ENCODE results near the gene MAPRE2.
A peak's percentile ranks its signal among the peaks of the same experiment; 100 is the strongest.

MAPRE2 gene

DNA sequence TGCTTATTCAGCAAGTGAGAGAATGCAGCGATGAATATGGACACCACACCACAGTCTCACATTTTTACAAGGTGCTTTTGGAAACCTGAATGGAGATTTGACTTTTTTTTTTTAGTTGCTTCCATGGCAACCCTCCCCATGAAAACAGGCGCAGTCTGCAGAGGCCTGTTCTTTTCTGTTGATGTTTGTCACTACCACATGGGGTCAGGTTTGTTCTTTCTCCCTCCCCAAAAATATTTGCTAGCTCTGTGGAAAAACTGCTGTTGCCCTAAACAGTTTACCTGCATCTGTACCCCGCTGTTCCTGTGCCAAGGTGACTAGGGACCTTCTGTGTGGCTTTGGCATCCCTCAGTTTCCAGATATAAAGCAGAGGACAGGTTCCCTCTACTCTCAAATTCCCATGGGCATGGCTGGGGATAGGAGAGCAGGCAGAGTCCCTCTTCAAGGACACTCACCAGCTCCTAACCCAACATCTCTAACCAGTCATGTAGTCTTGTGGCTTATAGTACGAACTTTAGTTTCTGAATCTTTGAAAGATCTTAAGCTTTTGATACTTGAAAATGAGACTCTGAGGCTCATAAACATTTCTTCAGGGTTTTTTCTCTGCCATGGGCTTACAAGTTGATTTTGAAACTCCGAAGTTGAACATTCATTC lies 14.7 kb upstream of the MAPRE2 start:
- Mint-ChIP-seq H3K36me3 (ENCODE audit: low read depth) (no peaks in the 10 kb centered on the region), H3K9me3 (no peaks in the 10 kb centered on the region), H3K4me1 (peaks cover 47% of the 10 kb centered on the region), H3K27me3 (no peaks in the 10 kb centered on the region), H3K27ac (peak overlapping the region; percentile 32), H3K4me3 (no peak overlapping the region)
- DNase-seq (no peak), ATAC-seq (peak; percentile 55)

DNA sequence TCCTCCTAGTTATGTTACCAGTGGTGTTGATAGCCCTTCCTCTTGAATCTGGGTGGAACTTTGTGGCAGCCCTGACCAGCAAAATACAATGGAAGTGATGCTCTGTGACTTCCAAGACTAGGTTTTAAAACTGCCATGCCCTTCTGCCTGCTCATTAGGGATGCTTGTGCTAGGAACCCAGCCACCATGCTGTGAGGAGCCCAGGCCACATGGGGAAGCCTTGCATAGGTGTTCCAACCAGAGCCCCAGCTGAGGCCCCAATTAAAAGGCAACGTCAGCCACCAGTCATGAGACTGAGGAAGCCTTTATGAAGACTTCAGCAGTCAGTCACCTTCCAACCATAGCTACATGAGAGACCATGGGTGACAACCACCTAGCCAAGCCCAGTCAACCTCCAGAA lies 14.0 kb upstream of the MAPRE2 start:
- Mint-ChIP-seq H3K27ac (peak overlapping the region; percentile 32), H3K9me3 (no peaks in the 10 kb centered on the region), H3K4me1 (peaks cover 53% of the 10 kb centered on the region), H3K36me3 (ENCODE audit: low read depth) (no peaks in the 10 kb centered on the region), H3K27me3 (no peaks in the 10 kb centered on the region), H3K4me3 (no peak overlapping the region)
- DNase-seq (no peak), ATAC-seq (peak; percentile 38)

GRCh38 chr18:35028536-35028935 lies 12.7 kb upstream of the MAPRE2 start:
- Mint-ChIP-seq H3K9me3 (no peaks in the 10 kb centered on the region), H3K4me1 (peaks cover 60% of the 10 kb centered on the region), H3K27ac (no peak overlapping the region), H3K36me3 (ENCODE audit: low read depth) (no peaks in the 10 kb centered on the region), H3K4me3 (no peak overlapping the region), H3K27me3 (no peaks in the 10 kb centered on the region)
- DNase-seq (no peak), ATAC-seq (no peak)

GRCh38 chr18:35029103-35029502 lies 12.1 kb upstream of the MAPRE2 start:
- peak overlapping the region; percentile 99 for H3K27ac Mint-ChIP-seq
- H3K27me3 Mint-ChIP-seq: no peaks in the 10 kb centered on the region
- no peaks in the 10 kb centered on the region for H3K36me3 Mint-ChIP-seq (ENCODE audit: low read depth)
- H3K9me3 Mint-ChIP-seq: no peaks in the 10 kb centered on the region
- H3K4me1 Mint-ChIP-seq: peaks cover 60% of the 10 kb centered on the region
- ATAC-seq: no peak
- H3K4me3 Mint-ChIP-seq: peak overlapping the region; percentile 80
- DNase-seq: no peak

DNA sequence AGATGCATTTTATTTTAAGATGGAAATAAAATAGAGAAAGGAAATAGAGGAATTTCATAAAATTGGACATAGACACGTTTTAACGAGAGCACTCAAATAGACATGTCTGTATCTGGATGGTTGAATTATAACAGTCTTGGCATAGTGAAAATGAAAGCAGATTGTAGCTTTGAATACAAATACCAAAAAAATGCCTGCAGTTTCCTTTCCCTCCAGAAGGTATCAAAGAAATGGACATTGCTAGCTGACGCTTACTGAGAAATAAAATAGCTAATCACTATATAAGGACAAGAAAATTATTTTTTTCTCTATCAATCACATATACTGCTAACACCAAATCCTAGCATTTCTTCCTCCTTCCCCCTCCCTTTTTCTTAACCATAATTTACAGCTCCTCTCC lies 11.4 kb upstream of the MAPRE2 start:
- peaks cover 60% of the 10 kb centered on the region for H3K4me1 Mint-ChIP-seq
- DNase-seq (no peak), ATAC-seq (peak; percentile 63)

DNA sequence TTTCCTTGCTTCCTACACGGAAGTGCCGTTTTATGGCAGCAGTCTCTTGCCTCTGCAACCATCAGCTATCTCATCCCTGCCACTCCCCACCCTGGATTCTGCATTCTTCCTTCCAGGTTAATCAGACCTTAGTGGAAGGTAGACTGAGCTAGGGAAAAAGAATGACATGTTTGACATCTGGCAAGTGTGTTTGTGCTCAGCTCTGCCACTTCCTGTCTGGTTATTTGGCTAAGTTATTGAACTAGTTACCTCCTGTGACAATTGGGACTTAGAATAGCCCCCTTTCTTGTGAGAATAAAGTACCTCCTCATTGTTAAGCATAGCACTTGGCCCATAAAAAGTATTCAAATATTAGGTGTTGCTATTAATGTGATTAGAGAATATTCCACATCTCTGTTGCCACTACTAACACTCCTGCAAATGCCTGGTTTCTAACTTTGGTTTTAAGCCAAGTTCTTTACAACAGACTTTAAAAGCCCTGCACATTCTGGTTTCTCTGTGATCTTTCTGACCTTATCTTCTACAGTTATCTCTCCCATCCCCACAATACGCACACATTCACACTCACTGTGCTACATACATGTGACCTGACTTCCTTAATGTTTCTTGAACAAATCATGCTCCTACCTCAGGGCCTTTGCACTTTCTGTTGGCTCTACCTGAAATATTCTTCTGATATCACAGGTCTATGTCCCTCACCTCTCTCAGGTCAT lies 10.8 kb upstream of the MAPRE2 start:
- no peak for ATAC-seq
- DNase-seq: no peak
- Mint-ChIP-seq H3K27me3 (no peaks in the 10 kb centered on the region), H3K9me3 (no peaks in the 10 kb centered on the region), H3K36me3 (ENCODE audit: low read depth) (no peaks in the 10 kb centered on the region), H3K4me3 (peak overlapping the region; percentile 80), H3K4me1 (peaks cover 60% of the 10 kb centered on the region), H3K27ac (peak overlapping the region; percentile 99)

More for the DNA sequence above, 11.4 kb upstream of the MAPRE2 start:
- Mint-ChIP-seq H3K27ac (peak overlapping the region; percentile 99), H3K27me3 (no peaks in the 10 kb centered on the region), H3K36me3 (ENCODE audit: low read depth) (no peaks in the 10 kb centered on the region), H3K4me3 (peak overlapping the region; percentile 80), H3K9me3 (no peaks in the 10 kb centered on the region)

DNA sequence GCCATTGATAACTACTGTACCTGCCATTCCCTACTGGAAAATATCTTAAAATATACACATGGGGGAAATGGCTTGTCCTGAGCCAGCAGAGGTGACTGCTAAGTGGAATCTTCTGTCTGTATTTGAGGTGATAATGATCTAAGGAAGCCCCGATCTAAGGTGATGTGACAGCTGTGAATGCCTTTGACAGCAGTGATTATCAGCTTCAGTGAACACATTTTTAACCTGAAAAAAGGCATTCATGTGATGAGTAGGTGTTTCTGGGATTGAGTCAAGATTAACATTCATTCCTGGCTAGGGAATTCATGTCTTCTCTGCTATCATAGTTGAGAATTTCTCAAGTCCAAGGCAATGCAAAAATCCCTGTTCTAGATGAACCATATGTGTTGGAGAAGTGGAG lies 9.1 kb upstream of the MAPRE2 start:
- DNase-seq: no peak
- Mint-ChIP-seq H3K9me3 (no peaks in the 10 kb centered on the region), H3K4me3 (no peak overlapping the region), H3K27ac (no peak overlapping the region), H3K36me3 (ENCODE audit: low read depth) (no peaks in the 10 kb centered on the region), H3K27me3 (no peaks in the 10 kb centered on the region), H3K4me1 (peaks cover 53% of the 10 kb centered on the region)
- ATAC-seq: no peak

DNA sequence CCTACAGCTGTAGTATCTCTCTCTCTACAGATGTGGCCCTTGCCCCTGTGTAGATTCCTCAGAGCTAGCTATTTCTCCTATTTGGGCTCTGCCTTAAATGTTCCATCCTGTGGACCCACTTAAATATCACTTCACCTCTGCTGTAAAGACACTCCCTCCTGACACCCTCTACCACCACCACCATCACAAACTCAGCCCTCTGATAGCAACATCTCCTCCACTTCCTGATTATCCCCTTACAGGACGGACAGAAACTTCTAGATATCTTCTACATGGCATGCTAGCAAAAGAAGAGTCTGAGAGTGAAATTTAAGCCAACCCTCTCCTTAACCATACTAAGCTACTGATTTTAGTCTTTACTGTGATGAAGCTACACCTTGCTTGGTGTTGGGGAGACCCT lies 3.2 kb upstream of the MAPRE2 start:
- no peak overlapping the region for H3K4me3 Mint-ChIP-seq
- peaks cover 4% of the 10 kb centered on the region for H3K36me3 Mint-ChIP-seq (ENCODE audit: low read depth)
- ATAC-seq (no peak), DNase-seq (no peak)
- H3K27ac Mint-ChIP-seq: no peak overlapping the region
- H3K27me3 Mint-ChIP-seq: no peaks in the 10 kb centered on the region
- H3K9me3 Mint-ChIP-seq: no peaks in the 10 kb centered on the region
- peaks cover 42% of the 10 kb centered on the region for H3K4me1 Mint-ChIP-seq

DNA sequence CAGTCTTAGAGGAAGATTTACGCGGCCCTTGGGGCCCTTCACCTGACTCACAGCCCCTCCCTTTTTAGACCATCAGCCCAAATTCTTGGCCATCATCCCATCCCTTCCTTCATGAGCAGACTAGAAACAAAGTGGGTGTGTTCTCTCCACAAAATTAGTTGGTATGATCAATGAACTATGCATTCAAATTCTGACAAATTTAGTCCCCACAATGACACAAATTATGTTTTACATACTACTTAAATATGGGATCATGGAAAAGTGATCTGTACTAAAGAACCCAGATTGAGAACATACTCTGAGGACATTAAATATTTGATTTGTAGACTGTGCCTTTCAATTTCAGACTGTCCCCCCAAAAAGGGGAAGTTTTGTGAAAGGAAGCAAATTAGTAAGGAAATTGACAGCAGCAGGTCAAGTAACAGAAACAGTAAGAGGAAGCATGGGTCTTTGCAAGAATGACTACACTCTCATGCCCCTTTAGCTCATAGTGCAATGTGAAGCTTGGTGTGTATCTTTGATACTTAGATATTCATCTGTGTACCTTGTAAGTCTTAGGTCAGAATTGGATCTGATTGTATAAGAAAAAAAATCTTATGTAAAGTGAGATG lies 2.2 kb upstream of the MAPRE2 start:
- no peak for ATAC-seq
- H3K9me3 Mint-ChIP-seq: no peaks in the 10 kb centered on the region
- H3K27me3 Mint-ChIP-seq: no peaks in the 10 kb centered on the region
- peaks cover 4% of the 10 kb centered on the region for H3K36me3 Mint-ChIP-seq (ENCODE audit: low read depth)
- no peak overlapping the region for H3K4me3 Mint-ChIP-seq
- H3K27ac Mint-ChIP-seq: peak overlapping the region; percentile 66
- H3K4me1 Mint-ChIP-seq: peaks cover 51% of the 10 kb centered on the region
- DNase-seq: no peak

- Mint-ChIP-seq H3K4me1 (peaks cover 68% of the 10 kb centered on the region), H3K27ac (peak overlapping the region; percentile 96), H3K9me3 (no peaks in the 10 kb centered on the region), H3K27me3 (no peaks in the 10 kb centered on the region), H3K4me3 (peak overlapping the region; percentile 99), H3K36me3 (ENCODE audit: low read depth) (peaks cover 4% of the 10 kb centered on the region)
- DNase-seq (no peak), ATAC-seq (no peak)
Measured at GRCh38 chr18:35040638-35040987, 600 bp upstream of the MAPRE2 start.

DNA sequence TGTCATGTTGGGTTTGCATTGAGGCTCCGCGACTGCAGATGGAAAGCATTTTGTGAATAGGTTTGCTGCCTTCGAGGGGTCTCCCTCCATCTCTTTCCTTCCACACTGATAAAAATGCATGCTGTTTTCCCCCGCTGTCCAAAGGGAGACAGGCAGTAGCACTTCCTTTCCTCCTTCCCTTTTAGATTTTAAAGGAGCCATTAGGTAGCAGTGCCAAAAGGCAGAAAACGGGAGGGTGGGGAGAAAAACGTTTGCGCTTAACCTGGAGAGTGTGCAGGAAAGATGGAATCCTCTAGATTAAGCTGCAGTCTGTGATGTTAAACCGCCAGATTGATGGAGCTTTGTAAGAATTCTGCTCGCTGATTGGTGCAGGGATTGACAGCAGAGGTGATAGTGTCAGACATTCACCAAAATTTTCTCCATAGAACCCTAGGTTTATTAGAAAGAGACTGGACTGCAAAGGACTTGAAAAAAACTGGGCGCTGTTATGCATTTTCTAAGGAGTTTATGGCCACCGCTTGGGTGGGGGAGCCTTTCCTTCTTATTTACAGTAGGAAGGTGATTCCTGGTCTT lies 688 bp downstream of the MAPRE2 start:
- Mint-ChIP-seq H3K4me1 (peaks cover 81% of the 10 kb centered on the region), H3K27me3 (no peaks in the 10 kb centered on the region), H3K9me3 (no peaks in the 10 kb centered on the region), H3K36me3 (ENCODE audit: low read depth) (peaks cover 4% of the 10 kb centered on the region), H3K4me3 (peak overlapping the region; percentile 99), H3K27ac (peak overlapping the region; percentile 96)
- DNase-seq (no peak), ATAC-seq (no peak)

GRCh38 chr18:35042389-35043071 lies 1.3 kb downstream of the MAPRE2 start:
- Mint-ChIP-seq H3K27me3 (no peaks in the 10 kb centered on the region), H3K4me3 (peak overlapping the region; percentile 99), H3K36me3 (ENCODE audit: low read depth) (peaks cover 4% of the 10 kb centered on the region), H3K4me1 (peaks cover 87% of the 10 kb centered on the region), H3K9me3 (no peaks in the 10 kb centered on the region), H3K27ac (peak overlapping the region; percentile 96)
- DNase-seq (no peak), ATAC-seq (peak; percentile 34)

DNA sequence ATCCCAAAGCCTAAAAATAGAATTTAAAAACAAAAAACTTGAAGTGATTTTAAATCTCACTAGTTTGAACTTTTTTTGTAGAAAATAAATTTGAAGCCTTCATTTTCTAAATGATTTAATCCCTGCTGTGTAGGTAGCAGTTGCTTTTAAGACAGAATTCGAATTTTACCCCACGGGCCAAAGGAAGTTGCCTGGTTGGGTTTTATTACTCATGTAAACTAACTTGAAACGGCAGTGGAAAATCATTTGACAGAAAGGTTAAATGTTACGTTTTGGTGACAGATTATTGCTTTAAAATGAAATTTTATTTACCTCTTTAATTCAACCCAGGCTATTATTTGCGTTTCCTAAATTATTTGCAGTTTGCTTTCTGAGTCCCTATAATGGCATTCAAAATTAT lies 2.0 kb downstream of the MAPRE2 start:
- H3K36me3 Mint-ChIP-seq (ENCODE audit: low read depth): peaks cover 10% of the 10 kb centered on the region

GRCh38 chr18:35045121-35045520 lies 3.9 kb downstream of the MAPRE2 start:
- DNase-seq: no peak
- Mint-ChIP-seq H3K36me3 (ENCODE audit: low read depth) (peaks cover 10% of the 10 kb centered on the region), H3K27me3 (no peaks in the 10 kb centered on the region), H3K4me1 (peaks cover 87% of the 10 kb centered on the region), H3K27ac (peak overlapping the region; percentile 96), H3K9me3 (peaks cover 5% of the 10 kb centered on the region), H3K4me3 (peak overlapping the region; percentile 99)
- ATAC-seq: no peak

More for the DNA sequence above, 2.0 kb downstream of the MAPRE2 start:
- H3K9me3 Mint-ChIP-seq: peaks cover 5% of the 10 kb centered on the region
- peak overlapping the region; percentile 99 for H3K4me3 Mint-ChIP-seq
- peaks cover 90% of the 10 kb centered on the region for H3K4me1 Mint-ChIP-seq
- ATAC-seq: no peak
- H3K27me3 Mint-ChIP-seq: no peaks in the 10 kb centered on the region
- peak overlapping the region; percentile 96 for H3K27ac Mint-ChIP-seq
- DNase-seq: no peak
